H1 (cell line): ENCODE measurements around the gene TACR2. TPM values are rescaled to one million over a fixed set of nuclear protein-coding genes. Genes with fewer than 3 reads are reported as not detected.

Experiments
- CTCF ChIA-PET: fragments of 300-600 bp; sonication (Branson Sonifier 250); formaldehyde crosslinking; loops from one replicate; lab custom pipeline; 2021; ENCODE audit not compliant: partially characterized antibody; lab: Charles Lee
- POLR2A ChIA-PET: fragments of 300-600 bp; sonication (Branson Sonifier 250); formaldehyde crosslinking; loops from one replicate; lab custom pipeline; 2021; ENCODE audit warnings: inconsistent platforms; ENCODE audit not compliant: partially characterized antibody; lab: Charles Lee
- DNase-seq, 2 experiments: peaks; one replicate each; pipeline versions ENCODE4 v3.0.0 to v3.0.0-alpha.2; 2010 to 2022; ENCODE audit warnings: low spot score in 2 of 2, low read depth in 1 of 2, mixed read lengths in 1 of 2
- FAIRE-seq: peaks from 2 replicates; lab custom pipeline; 2011; peaks lifted over from hg19 to GRCh38; lab: Jason Lieb, UNC
- H2AFZ ChIP-seq: 2 replicates; pipeline ENCODE4 v1.8.1; 2012; ENCODE audit warnings: low read length, inconsistent platforms
- H2AK5ac ChIP-seq: 2 replicates; pipeline ENCODE4 v1.6.1; 2013; ENCODE audit warnings: low read depth, low read length
- H2BK120ac ChIP-seq: replicated peaks from 2 replicates; pipeline ENCODE3; 2013; ENCODE audit warnings: low read depth, low read length, inconsistent platforms
- H2BK12ac ChIP-seq: 2 replicates; pipeline ENCODE4 v1.6.1; 2013; ENCODE audit warnings: low read depth, low read length
- H2BK15ac ChIP-seq: 2 replicates; pipeline ENCODE4 v1.6.1; 2013; ENCODE audit warnings: low read length
- H2BK20ac ChIP-seq: 2 replicates; pipeline ENCODE4 v1.6.1; 2013; ENCODE audit warnings: low read length
- H2BK5ac ChIP-seq: 2 replicates; pipeline ENCODE4 v1.6.1; 2013; ENCODE audit warnings: low read depth, low read length
- H3K14ac ChIP-seq: 2 replicates; pipeline ENCODE4 v1.6.1; 2013; ENCODE audit warnings: inconsistent platforms; ENCODE audit not compliant: insufficient read length
- H3K18ac ChIP-seq: 2 replicates; pipeline ENCODE4 v1.6.1; 2013; ENCODE audit warnings: low read length; ENCODE audit errors: extremely low read depth
- H3K23ac ChIP-seq: 2 replicates; pipeline ENCODE4 v1.6.1; 2013; ENCODE audit warnings: inconsistent platforms; ENCODE audit not compliant: insufficient read length
- H3K23me2 ChIP-seq: 2 replicates; pipeline ENCODE4 v1.6.1; 2013; ENCODE audit warnings: low read depth, low read length
- H3K27ac ChIP-seq: 2 replicates; pipeline ENCODE4 v1.6.1; 2011; ENCODE audit warnings: low read depth, low read length, inconsistent platforms
- H3K27me3 ChIP-seq, 4 experiments: replicated peaks in 1 of 4; 1 replicate in 1 of 4; 2 replicates in 3 of 4; pipeline versions ENCODE4 v1.6.1 to v1.8.1; 2011 to 2013; ENCODE audit warnings: low read length in 3 of 4, mild to moderate bottlenecking in 3 of 4, inconsistent platforms in 2 of 4, mixed read lengths in 2 of 4, moderate library complexity in 1 of 4; ENCODE audit not compliant: control insufficient read depth in 3 of 4, insufficient read depth in 3 of 4; ENCODE audit errors: extremely low read depth in 1 of 4
- H3K36me3 ChIP-seq, 4 experiments: 2 replicates each; pipeline versions ENCODE4 v1.6.1 to v1.8.1; 2011 to 2013; ENCODE audit warnings: mild to moderate bottlenecking in 4 of 4, low read length in 3 of 4, moderate library complexity in 2 of 4, control low read depth in 1 of 4, inconsistent platforms in 1 of 4; ENCODE audit not compliant: insufficient read depth in 4 of 4, control insufficient read depth in 2 of 4
- H3K4ac ChIP-seq: replicated peaks from 2 replicates; pipeline ENCODE3; 2013; ENCODE audit warnings: low read length, low read depth, mixed read lengths, inconsistent platforms; ENCODE audit not compliant: insufficient read length
- H3K4me1 ChIP-seq, 4 experiments: replicated peaks in 1 of 4; 1 replicate in 1 of 4; 2 replicates in 3 of 4; pipeline versions ENCODE4 v1.6.1 to v1.8.1; 2011 to 2013; ENCODE audit warnings: low read length in 3 of 4, inconsistent platforms in 2 of 4, mixed read lengths in 1 of 4; ENCODE audit not compliant: insufficient read depth in 4 of 4, control insufficient read depth in 3 of 4
- H3K4me2 ChIP-seq, 2 experiments: 2 replicates each; pipeline versions ENCODE4 v1.6.1 to v1.8.1; 2011 to 2013; ENCODE audit warnings: low read depth in 2 of 2, low read length in 2 of 2, control low read depth in 1 of 2, inconsistent platforms in 1 of 2, mild to moderate bottlenecking in 1 of 2; ENCODE audit not compliant: insufficient read depth in 1 of 2
- H3K4me3 ChIP-seq, 4 experiments: fragments of 200-600, 300-600 bp in 1 of 4; sonication (generic), shearing (Covaris generic), sonication (Bioruptor Twin) in 1 of 4; 2 replicates each; pipeline versions ENCODE4 v1.5.1 to v1.8.1; 2011 to 2016; ENCODE audit warnings: low read length in 4 of 4, low read depth in 3 of 4, control low read depth in 2 of 4, inconsistent platforms in 2 of 4, mild to moderate bottlenecking in 2 of 4, mixed read lengths in 1 of 4, moderate library complexity in 1 of 4; ENCODE audit not compliant: insufficient read depth in 2 of 4; ENCODE audit errors: extremely low read depth in 1 of 4
- H3K56ac ChIP-seq: replicated peaks from 2 replicates; pipeline ENCODE3; 2013; ENCODE audit warnings: low read depth, mild to moderate bottlenecking, mixed read lengths, low read length, inconsistent platforms; ENCODE audit not compliant: insufficient read length
- H3K79me1 ChIP-seq: 2 replicates; pipeline ENCODE4 v1.6.1; 2013; ENCODE audit warnings: low read depth, low read length, control low read depth
- H3K79me2 ChIP-seq, 2 experiments: 2 replicates each; pipeline versions ENCODE4 v1.6.1 to v1.8.1; 2012 to 2013; ENCODE audit warnings: low read length in 2 of 2, mild to moderate bottlenecking in 2 of 2, inconsistent platforms in 1 of 2; ENCODE audit not compliant: insufficient read depth in 2 of 2, control insufficient read depth in 1 of 2
- H3K9ac ChIP-seq, 4 experiments: replicated peaks in 1 of 4; 1 replicate in 1 of 4; 2 replicates in 3 of 4; pipeline versions ENCODE4 v1.6.1 to v1.8.1; 2011 to 2013; ENCODE audit warnings: low read depth in 3 of 4, low read length in 3 of 4, control low read depth in 2 of 4, mild to moderate bottlenecking in 2 of 4, moderate library complexity in 2 of 4, inconsistent platforms in 1 of 4; ENCODE audit errors: extremely low read depth in 1 of 4
- H3K9me3 ChIP-seq, 2 experiments: 2 replicates each; pipeline versions ENCODE4 v1.6.1 to v1.8.1; 2012 to 2013; ENCODE audit warnings: mild to moderate bottlenecking in 2 of 2, moderate library complexity in 2 of 2, control low read depth in 1 of 2, inconsistent platforms in 1 of 2, low read depth in 1 of 2, low read length in 1 of 2, mixed read lengths in 1 of 2; ENCODE audit not compliant: insufficient read depth in 2 of 2
- H4K20me1 ChIP-seq, 2 experiments: replicated peaks in 1 of 2; 2 replicates each; pipeline versions ENCODE3 to v1.8.1; 2011 to 2013; ENCODE audit warnings: inconsistent platforms in 2 of 2, low read length in 2 of 2, mild to moderate bottlenecking in 1 of 2; ENCODE audit not compliant: insufficient read depth in 2 of 2, control insufficient read depth in 1 of 2
- H4K5ac ChIP-seq: 2 replicates; pipeline ENCODE4 v1.6.1; 2013; ENCODE audit warnings: low read length, low read depth, mixed read lengths, inconsistent platforms; ENCODE audit not compliant: insufficient read length
- H4K8ac ChIP-seq: 2 replicates; pipeline ENCODE4 v1.8.0; 2013; ENCODE audit warnings: mild to moderate bottlenecking, moderate library complexity, low read length, inconsistent platforms; ENCODE audit not compliant: insufficient read depth; ENCODE audit errors: extremely low read depth
- H4K91ac ChIP-seq: replicated peaks from 2 replicates; pipeline ENCODE3; 2013; ENCODE audit warnings: low read length, mixed read lengths, inconsistent platforms; ENCODE audit not compliant: insufficient read length
- WGBS, 2 experiments: shearing (Covaris generic) in 1 of 2; methylation state at CpG; one replicate each; pipeline versions ENCODE4 v1.1.6 to v1.1.7; 2013 to 2015; ENCODE audit warnings: low lambda C conversion rate in 2 of 2, mixed read lengths in 2 of 2, inconsistent platforms in 1 of 2, low coverage in 1 of 2, missing lambda C conversion rate in 1 of 2; ENCODE audit not compliant: insufficient replicate concordance in 2 of 2, insufficient coverage in 1 of 2, insufficient read length in 1 of 2; ENCODE audit errors: extremely low coverage in 1 of 2, missing lambda C conversion rate in 1 of 2; 5-methylcytosine and 5-hydroxymethylcytosine counted together
- polyA plus RNA-seq, 7 experiments: library from polyadenylated mRNA; depleted of rRNA in 3 of 7; stranded (reverse) in 5 of 7; unstranded in 2 of 7; fragments of >200 nt in 5 of 7; fragments of 200-250 nt in 2 of 7; gene quantifications; 1 replicate in 5 of 7; 2 replicates in 1 of 7; 4 replicates in 1 of 7; pipeline versions ENCODE4 v1.2.1 to v1.2.3, GENCODE V29; 2011 to 2013; ENCODE audit warnings: missing spikeins in 2 of 7, mixed read lengths in 2 of 7
- total RNA-seq: library from RNA; stranded (reverse); fragmentation: NEBNext Ultra II Directional; extraction: Animal tissue kit (Norgen Biotek cat#: 25700); gene quantifications from 2 replicates; pipeline ENCODE4 v1.2.1, GENCODE V29; 2021

The TACR2 gene
- total and polyA plus RNA-seq, 2 of the 8 experiments (the other 6 are each of a cell fraction or from before 2014, with no cell fraction given): 0.06 TPM; not detected in 1

- no peak for FAIRE-seq
- POLR2A ChIA-PET: interaction anchor here (1.2 to 1.9 kb wide), 3 partner anchors 13 to 101 kb away, joined by 4 to 5 read pairs (median 4); no protein-coding TSS in a partner anchor
- H4K91ac ChIP-seq: no peak overlapping the region
- H4K8ac ChIP-seq: no peak overlapping the region
- H3K79me2 ChIP-seq: no peaks in the 10 kb centered on the region
- no peak overlapping the region for H2BK5ac ChIP-seq
- H2AFZ ChIP-seq: no peak overlapping the region
- CTCF ChIA-PET: interaction anchor here (1.0 to 7.6 kb wide), 8 partner anchors 9 to 183 kb away, joined by 3 to 69 read pairs (median 18); partner anchors contain the start of gene TSPAN15
- H3K56ac ChIP-seq: no peak overlapping the region
- no peak for DNase-seq
- no peak overlapping the region for H3K27ac ChIP-seq
- no peak overlapping the region for H3K9ac ChIP-seq
- H2BK12ac ChIP-seq: no peak overlapping the region
- H3K4ac ChIP-seq: no peak overlapping the region
- no peak overlapping the region for H2AK5ac ChIP-seq
- peaks cover 0 to 2% of the 10 kb centered on the region in 2 experiments for H4K20me1 ChIP-seq
- H2BK20ac ChIP-seq: no peak overlapping the region
- H3K4me2 ChIP-seq: no peak overlapping the region
- H3K23ac ChIP-seq: no peak overlapping the region
- H3K79me1 ChIP-seq: no peaks in the 10 kb centered on the region
- H3K4me3 ChIP-seq: no peak overlapping the region
- H2BK120ac ChIP-seq: no peak overlapping the region
- H2BK15ac ChIP-seq: no peak overlapping the region
- peaks cover 0 to 10% (median 7%) of the 10 kb centered on the region in 4 experiments; a peak in 6 of 7 replicates for H3K4me1 ChIP-seq
- H4K5ac ChIP-seq: no peak overlapping the region
- H3K14ac ChIP-seq: no peak overlapping the region
- no peaks in the 10 kb centered on the region for H3K9me3 ChIP-seq
- H3K23me2 ChIP-seq: no peaks in the 10 kb centered on the region
- H3K18ac ChIP-seq: no peak overlapping the region
- WGBS, 2 experiments: 91% methylated on average over 4 of the region's 4 CpGs; no CpG with 5 or more reads in 1 of the 2 experiments
- H3K27me3 ChIP-seq: no peaks in the 10 kb centered on the region
- peaks cover 4 to 18% (median 15%) of the 10 kb centered on the region in 4 experiments; a peak in 6 of 8 replicates for H3K36me3 ChIP-seq
Observed at GRCh38 chr10:69405221-69405620, 11.5 kb downstream of the TACR2 start.
